ENCODE results near the gene LIMD2. TPM values are rescaled to one million over a fixed set of nuclear protein-coding genes. Genes with fewer than 3 reads are reported as not detected.

LIMD2 gene
- total and polyA plus RNA-seq, 9 donors: 1.5 to 13.2 (median 9.0) TPM

- Histone ChIP-seq H3K9me3 (no peaks in the 10 kb centered on the region), H3K36me3 (no peaks in the 10 kb centered on the region), H3K4me1 (ENCODE audit: insufficient read depth) (peaks cover 4% of the 10 kb centered on the region), H3K27me3 (no peaks in the 10 kb centered on the region), H3K4me3 (no peak overlapping the region), H3K27ac (no peak overlapping the region)
- 96 to 98% (median 98%) methylated on average over 1 of the region's 1 CpG for WGBS, 3 donors
- DNase-seq: no peak
- intact Hi-C loops (cut with DNase I): no loop called here
- TF ChIP-seq EP300 (IDR thresholded peaks at IDR 0.05) (no peak), POLR2A (IDR thresholded peaks at IDR 0.05) (no peak), CTCF (IDR thresholded peaks at IDR 0.05) (no peak)
These were observed 19.2 kb downstream of the LIMD2 start for GRCh38 chr17:63680700-63681099.

- no peak overlapping the region for H3K27ac ChIP-seq
- 91 to 95% (median 93%) methylated on average over 5 of the region's 5 CpGs for WGBS, 3 donors
- no peaks in the 10 kb centered on the region for H3K36me3 ChIP-seq
- no peak overlapping the region for H3K4me3 ChIP-seq
- H3K27me3 ChIP-seq: no peaks in the 10 kb centered on the region
- H3K4me1 ChIP-seq (ENCODE audit: insufficient read depth): peaks cover 13% of the 10 kb centered on the region
- TF ChIP-seq CTCF (IDR thresholded peaks at IDR 0.05): no peak
- TF ChIP-seq POLR2A (IDR thresholded peaks at IDR 0.05): no peak
- TF ChIP-seq EP300 (IDR thresholded peaks at IDR 0.05): no peak
- no peak for DNase-seq
- intact Hi-C loops (cut with DNase I): no loop called here
- no peaks in the 10 kb centered on the region for H3K9me3 ChIP-seq
These were observed 20.7 kb downstream of the LIMD2 start for GRCh38 chr17:63679214-63679613.

- DNase-seq: no peak
- no peak overlapping the region for H3K4me3 ChIP-seq
These were observed 23.3 kb downstream of the LIMD2 start for GRCh38 chr17:63676584-63676983.

GRCh38 chr17:63675607-63676546 is 24.0 kb downstream of the LIMD2 start:
- H3K4me3 ChIP-seq: peak overlapping the region; percentile 7

More at GRCh38 chr17:63676584-63676983, 23.3 kb downstream of the LIMD2 start:
- intact Hi-C loops (cut with DNase I): no loop called here
- H3K36me3 ChIP-seq: no peaks in the 10 kb centered on the region
- H3K4me1 ChIP-seq (ENCODE audit: insufficient read depth): peaks cover 12% of the 10 kb centered on the region
- no peaks in the 10 kb centered on the region for H3K27me3 ChIP-seq
- WGBS, 3 donors: 69 to 76% (median 74%) methylated on average over 3 of the region's 3 CpGs
- TF ChIP-seq CTCF (IDR thresholded peaks at IDR 0.05) (no peak), EP300 (IDR thresholded peaks at IDR 0.05) (no peak), POLR2A (IDR thresholded peaks at IDR 0.05) (no peak)
- no peaks in the 10 kb centered on the region for H3K9me3 ChIP-seq
- no peak overlapping the region for H3K27ac ChIP-seq

More at GRCh38 chr17:63675607-63676546, 24.0 kb downstream of the LIMD2 start:
- intact Hi-C loops (cut with DNase I): no loop called here
- Histone ChIP-seq H3K27ac (peak overlapping the region in 1 of 2 donors; percentile 55), H3K27me3 (no peaks in the 10 kb centered on the region), H3K36me3 (no peaks in the 10 kb centered on the region), H3K4me1 (ENCODE audit: insufficient read depth) (peaks cover 11% of the 10 kb centered on the region), H3K9me3 (no peaks in the 10 kb centered on the region)
- WGBS, 3 donors: 28 to 35% (median 28%) methylated on average over 6 of the region's 6 CpGs
- peak; percentile 62 to 81 (median 74) for DNase-seq
- TF ChIP-seq EP300 (IDR thresholded peaks at IDR 0.05): no peak
- TF ChIP-seq POLR2A (IDR thresholded peaks at IDR 0.05): no peak
- TF ChIP-seq CTCF (IDR thresholded peaks at IDR 0.05): no peak
